HEK293 (cell line): ENCODE measurements around the gene DLX3.

ENCODE experiments used
- CTCF ChIA-PET: fragments of 350-600 bp; formaldehyde crosslinking; extraction: SDS; loops from one replicate; lab custom pipeline; 2021; ENCODE audit warnings: antibody characterized with exemption; lab: Yijun Ruan, JAX
- POLR2A ChIA-PET: fragments of 300-600 bp; formaldehyde crosslinking; extraction: SDS; loops from one replicate; lab custom pipeline; 2020; ENCODE audit warnings: antibody characterized with exemption, inconsistent platforms; lab: Yijun Ruan, JAX
- H3K27ac ChIP-seq: fragments of 200-500 bp; sonication (Bioruptor generic); 2 replicates; pipeline ENCODE4 v1.5.1; 2014; ENCODE audit warnings: low read depth, low read length, control low read depth, inconsistent platforms; ENCODE audit errors: extremely low read depth
- H3K36me3 ChIP-seq, 2 experiments: fragments of 200-500 bp in 1 of 2; sonication (Bioruptor generic) in 1 of 2; 1 replicate in 1 of 2; 2 replicates in 1 of 2; pipeline ENCODE4 v1.5.1; 2014 to 2017; ENCODE audit warnings: inconsistent platforms in 2 of 2, low read length in 2 of 2; ENCODE audit not compliant: control insufficient read depth in 2 of 2, insufficient read depth in 1 of 2
- H3K4me1 ChIP-seq: fragments of 200-500 bp; sonication (Bioruptor generic); 2 replicates; pipeline ENCODE4 v1.5.1; 2014; ENCODE audit warnings: mild to moderate bottlenecking, low read length, inconsistent platforms; ENCODE audit not compliant: control insufficient read depth, insufficient read depth
- H3K4me3 ChIP-seq: 2 replicates; pipeline ENCODE4 v1.5.1; 2011; ENCODE audit warnings: low read depth, mild to moderate bottlenecking, control low read depth, low read length, moderate library complexity
- H3K9me3 ChIP-seq: fragments of 200-500 bp; sonication (Bioruptor generic); 2 replicates; pipeline ENCODE4 v1.5.1; 2014; ENCODE audit warnings: low read depth, low read length, inconsistent platforms; ENCODE audit not compliant: control insufficient read depth, insufficient read depth
- CTCF ChIP-seq: fragments of 450-650 bp; formaldehyde crosslinking; IDR thresholded peaks from 2 replicates; pipeline ENCODE4 v1.5.1; 2016; ENCODE audit warnings: missing biosample characterization, missing genetic modification characterization
- EGR2 ChIP-seq: fragments of 450-650 bp; formaldehyde crosslinking; IDR thresholded peaks from 2 replicates; pipeline ENCODE4 v1.5.1; 2016; ENCODE audit warnings: low read depth, missing biosample characterization, missing genetic modification characterization
- KLF8 ChIP-seq: fragments of 450-650 bp; formaldehyde crosslinking; IDR thresholded peaks from 2 replicates; pipeline ENCODE4 v1.5.1; 2016; ENCODE audit warnings: missing biosample characterization, missing genetic modification characterization
- PRDM1 ChIP-seq: fragments of 450-650 bp; formaldehyde crosslinking; IDR thresholded peaks from 2 replicates; pipeline ENCODE4; 2016; ENCODE audit warnings: missing biosample characterization, missing genetic modification characterization
- PRDM10 ChIP-seq: fragments of 450-650 bp; formaldehyde crosslinking; IDR thresholded peaks from 2 replicates; pipeline ENCODE4 v1.5.1; 2016; ENCODE audit warnings: missing biosample characterization, missing genetic modification characterization
- PRDM6 ChIP-seq: fragments of 450-650 bp; formaldehyde crosslinking; IDR thresholded peaks from 2 replicates; pipeline ENCODE4 v1.5.1; 2017; ENCODE audit warnings: missing biosample characterization, missing genetic modification characterization
- SCRT2 ChIP-seq: fragments of 450-650 bp; formaldehyde crosslinking; IDR thresholded peaks from 2 replicates; pipeline ENCODE4 v1.5.1; 2016; ENCODE audit warnings: missing biosample characterization, missing genetic modification characterization
- SP3 ChIP-seq: fragments of 450-650 bp; formaldehyde crosslinking; IDR thresholded peaks from 2 replicates; pipeline ENCODE4 v1.5.1; 2016; ENCODE audit warnings: missing biosample characterization, missing genetic modification characterization
- ZNF174 ChIP-seq: fragments of 450-650 bp; formaldehyde crosslinking; IDR thresholded peaks from 2 replicates; pipeline ENCODE4 v1.5.0; 2017; ENCODE audit warnings: missing biosample characterization, mild to moderate bottlenecking, missing genetic modification characterization
- ZNF2 ChIP-seq: fragments of 450-650 bp; formaldehyde crosslinking; IDR thresholded peaks from 2 replicates; pipeline ENCODE4 v1.5.1; 2016; ENCODE audit warnings: missing biosample characterization, missing genetic modification characterization
- ZNF423 ChIP-seq: fragments of 450-650 bp; formaldehyde crosslinking; IDR thresholded peaks from 2 replicates; pipeline ENCODE4 v1.5.1; 2016; ENCODE audit warnings: missing biosample characterization, missing genetic modification characterization
- ZNF596 ChIP-seq: fragments of 450-650 bp; IDR thresholded peaks from 2 replicates; pipeline ENCODE4 v1.5.0; 2018; ENCODE audit warnings: missing biosample characterization, mild to moderate bottlenecking, missing genetic modification characterization, moderate library complexity
- ZNF600 ChIP-seq: fragments of 450-650 bp; formaldehyde crosslinking; IDR thresholded peaks from 2 replicates; pipeline ENCODE4 v1.5.1; 2016; ENCODE audit warnings: missing biosample characterization, missing genetic modification characterization
- ZNF621 ChIP-seq: fragments of 450-650 bp; formaldehyde crosslinking; IDR thresholded peaks from 2 replicates; pipeline ENCODE4 v1.5.1; 2017; ENCODE audit warnings: missing biosample characterization, missing genetic modification characterization
- ZNF654 ChIP-seq: fragments of 450-650 bp; formaldehyde crosslinking; IDR thresholded peaks from 2 replicates; pipeline ENCODE4 v1.5.1; 2016; ENCODE audit warnings: low read depth, missing biosample characterization, missing genetic modification characterization
- ZNF677 ChIP-seq: fragments of 450-650 bp; IDR thresholded peaks from 2 replicates; pipeline ENCODE4 v1.5.0; 2018; ENCODE audit warnings: missing biosample characterization, mild to moderate bottlenecking, missing genetic modification characterization, moderate library complexity
- ZNF785 ChIP-seq: fragments of 450-650 bp; formaldehyde crosslinking; IDR thresholded peaks from 2 replicates; pipeline ENCODE4 v1.5.1; 2016; ENCODE audit warnings: missing biosample characterization, missing genetic modification characterization
- TF ChIP-seq, protein P1 (sequence below): fragments of 450-650 bp; formaldehyde crosslinking; conservative IDR thresholded peaks from 2 replicates; pipeline ENCODE4 v1.5.1; 2016; ENCODE audit warnings: low read depth, missing biosample characterization, missing genetic modification characterization

DLX3 gene

GRCh38 chr17:49995055-49995738 lies at the start of gene DLX3 (continued):
- 0 out of 2 replicates have a peak, but pooled peaks have one; percentile 15 for TF ChIP-seq CTCF (tag by site-specific recombination)
- TF ChIP-seq ZNF654 = peak; percentile 10; the same call in 1 of the 2 replicates
- TF ChIP-seq ZNF2 (tag by site-specific recombination) = 0 out of 2 replicates have a peak, but pooled peaks have one; percentile 8
- TF ChIP-seq ZNF785 (tag by site-specific recombination) = no peak
- peak; percentile 90 for TF ChIP-seq PRDM1
- TF ChIP-seq PRDM6 (tag by site-specific recombination) = no peak
- TF ChIP-seq, protein P1, sequence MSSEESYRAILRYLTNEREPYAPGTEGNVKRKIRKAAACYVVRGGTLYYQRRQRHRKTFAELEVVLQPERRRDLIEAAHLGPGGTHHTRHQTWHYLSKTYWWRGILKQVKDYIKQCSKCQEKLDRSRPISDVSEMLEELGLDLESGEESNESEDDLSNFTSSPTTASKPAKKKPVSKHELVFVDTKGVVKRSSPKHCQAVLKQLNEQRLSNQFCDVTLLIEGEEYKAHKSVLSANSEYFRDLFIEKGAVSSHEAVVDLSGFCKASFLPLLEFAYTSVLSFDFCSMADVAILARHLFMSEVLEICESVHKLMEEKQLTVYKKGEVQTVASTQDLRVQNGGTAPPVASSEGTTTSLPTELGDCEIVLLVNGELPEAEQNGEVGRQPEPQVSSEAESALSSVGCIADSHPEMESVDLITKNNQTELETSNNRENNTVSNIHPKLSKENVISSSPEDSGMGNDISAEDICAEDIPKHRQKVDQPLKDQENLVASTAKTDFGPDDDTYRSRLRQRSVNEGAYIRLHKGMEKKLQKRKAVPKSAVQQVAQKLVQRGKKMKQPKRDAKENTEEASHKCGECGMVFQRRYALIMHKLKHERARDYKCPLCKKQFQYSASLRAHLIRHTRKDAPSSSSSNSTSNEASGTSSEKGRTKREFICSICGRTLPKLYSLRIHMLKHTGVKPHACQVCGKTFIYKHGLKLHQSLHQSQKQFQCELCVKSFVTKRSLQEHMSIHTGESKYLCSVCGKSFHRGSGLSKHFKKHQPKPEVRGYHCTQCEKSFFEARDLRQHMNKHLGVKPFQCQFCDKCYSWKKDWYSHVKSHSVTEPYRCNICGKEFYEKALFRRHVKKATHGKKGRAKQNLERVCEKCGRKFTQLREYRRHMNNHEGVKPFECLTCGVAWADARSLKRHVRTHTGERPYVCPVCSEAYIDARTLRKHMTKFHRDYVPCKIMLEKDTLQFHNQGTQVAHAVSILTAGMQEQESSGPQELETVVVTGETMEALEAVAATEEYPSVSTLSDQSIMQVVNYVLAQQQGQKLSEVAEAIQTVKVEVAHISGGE (tag by site-specific recombination) = no peak
- TF ChIP-seq ZNF677 (tag by site-specific recombination) = no peak
- TF ChIP-seq ZNF596 = peak; percentile 47; the same call in 1 of the 2 replicates
- peak; percentile 57 for TF ChIP-seq ZNF600 (tag by site-specific recombination)
- TF ChIP-seq PRDM10 (tag by site-specific recombination) = peak; percentile 87
- TF ChIP-seq EGR2 (tag by site-specific recombination) = peak; percentile 60; the same call in 1 of the 2 replicates

DNA sequence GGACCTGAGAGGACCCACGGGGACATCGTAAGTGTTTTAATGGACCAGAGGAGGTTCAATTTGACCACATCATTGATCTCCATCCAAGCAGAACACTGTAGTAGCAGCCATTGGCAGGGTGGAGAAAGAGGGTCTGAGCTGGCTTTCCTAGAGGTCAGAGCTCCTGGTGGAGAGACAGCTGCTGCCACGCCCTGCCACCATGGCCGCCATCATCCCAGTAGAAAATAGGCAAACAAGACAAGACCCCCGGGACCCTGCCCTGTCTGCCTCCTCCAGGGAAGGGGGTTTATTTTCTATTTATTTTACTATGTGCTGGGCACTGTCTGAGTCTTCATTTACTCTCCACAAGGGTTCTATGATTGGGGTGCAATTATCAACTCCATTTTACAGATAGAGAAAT lies 49.5 kb upstream of the DLX3 start:
- H3K27ac ChIP-seq = no peak overlapping the region
- no peaks in the 10 kb centered on the region for H3K36me3 ChIP-seq
- TF ChIP-seq SCRT2 (tag by site-specific recombination) (no peak), SP3 (tag by site-specific recombination) (no peak), KLF8 (no peak), ZNF174 (tag by site-specific recombination) (no peak), ZNF621 (tag by site-specific recombination) (no peak), ZNF423 (tag by site-specific recombination) (no peak)
- TF ChIP-seq, protein P1 (tag by site-specific recombination) = no peak
- TF ChIP-seq, all 188 proteins: peak for 0
- CTCF ChIA-PET = interaction anchor here (1.0 to 1.4 kb wide), 2 partner anchors 8 to 46 kb away, joined by 3 read pairs; no protein-coding TSS in a partner anchor
- POLR2A ChIA-PET = no interaction called here
- no peak overlapping the region for H3K4me3 ChIP-seq
- no peaks in the 10 kb centered on the region for H3K9me3 ChIP-seq
- H3K4me1 ChIP-seq = peaks cover 2% of the 10 kb centered on the region; the same call in 1 of the 2 replicates
